Activated naive CD8-positive, alpha-beta T cell (primary cell): Measurements from ENCODE around the gene ORM1.

Experiments used
- H3K27ac Mint-ChIP-seq: one replicate; pipeline ENCODE4 v1.8.0; 2021; ENCODE audit warnings: mixed read lengths
- H3K27me3 Mint-ChIP-seq: one replicate; pipeline ENCODE4 v1.8.0; 2021; ENCODE audit warnings: mixed read lengths
- H3K36me3 Mint-ChIP-seq: one replicate; pipeline ENCODE4 v1.8.0; 2021; ENCODE audit warnings: mixed read lengths
- H3K4me1 Mint-ChIP-seq: one replicate; pipeline ENCODE4 v1.8.0; 2021; ENCODE audit warnings: low read depth, mixed read lengths
- H3K4me3 Mint-ChIP-seq: one replicate; pipeline ENCODE4 v1.8.0; 2021; ENCODE audit warnings: mild to moderate bottlenecking, mixed read lengths
- H3K9me3 Mint-ChIP-seq: one replicate; pipeline ENCODE4 v1.8.0; 2021; ENCODE audit warnings: low read depth, mixed read lengths

ORM1 gene

GRCh38 chr9:114336699-114337395 is 13.9 kb downstream of the ORM1 start:
- peaks cover 16% of the 10 kb centered on the region for H3K4me1 Mint-ChIP-seq
- H3K4me3 Mint-ChIP-seq, result no peak overlapping the region
- peak overlapping the region; percentile 70 for H3K27ac Mint-ChIP-seq
- peaks cover 12% of the 10 kb centered on the region for H3K36me3 Mint-ChIP-seq
- no peaks in the 10 kb centered on the region for H3K9me3 Mint-ChIP-seq
- no peaks in the 10 kb centered on the region for H3K27me3 Mint-ChIP-seq

- Mint-ChIP-seq H3K27me3 (no peaks in the 10 kb centered on the region), H3K9me3 (no peaks in the 10 kb centered on the region), H3K4me1 (peaks cover 19% of the 10 kb centered on the region), H3K36me3 (peaks cover 12% of the 10 kb centered on the region), H3K4me3 (no peak overlapping the region), H3K27ac (no peak overlapping the region)
Measured at GRCh38 chr9:114338187-114338586, 15.3 kb downstream of the ORM1 start.

- Mint-ChIP-seq H3K9me3 (no peaks in the 10 kb centered on the region), H3K4me1 (peaks cover 20% of the 10 kb centered on the region), H3K4me3 (no peak overlapping the region), H3K27me3 (no peaks in the 10 kb centered on the region), H3K27ac (no peak overlapping the region), H3K36me3 (peaks cover 13% of the 10 kb centered on the region)
Measured at GRCh38 chr9:114339130-114339908, 16.4 kb downstream of the ORM1 start.

- Mint-ChIP-seq H3K27ac (peak overlapping the region; percentile 88), H3K4me1 (peaks cover 18% of the 10 kb centered on the region), H3K9me3 (no peaks in the 10 kb centered on the region), H3K4me3 (no peak overlapping the region), H3K27me3 (no peaks in the 10 kb centered on the region), H3K36me3 (peaks cover 11% of the 10 kb centered on the region)
Measured at GRCh38 chr9:114341152-114341830, 18.4 kb downstream of the ORM1 start.

- Mint-ChIP-seq H3K9me3 (no peaks in the 10 kb centered on the region), H3K27me3 (no peaks in the 10 kb centered on the region), H3K36me3 (peaks cover 14% of the 10 kb centered on the region), H3K4me3 (no peak overlapping the region), H3K27ac (peak overlapping the region; percentile 88), H3K4me1 (peaks cover 23% of the 10 kb centered on the region)
Measured at GRCh38 chr9:114341991-114342390, 19.1 kb downstream of the ORM1 start.

GRCh38 chr9:114342755-114343440 is 20.0 kb downstream of the ORM1 start:
- Mint-ChIP-seq H3K4me3 (no peak overlapping the region), H3K4me1 (peaks cover 24% of the 10 kb centered on the region), H3K9me3 (no peaks in the 10 kb centered on the region), H3K27me3 (no peaks in the 10 kb centered on the region), H3K36me3 (peaks cover 12% of the 10 kb centered on the region), H3K27ac (peak overlapping the region; percentile 65)

- Mint-ChIP-seq H3K4me1 (peaks cover 29% of the 10 kb centered on the region), H3K9me3 (no peaks in the 10 kb centered on the region), H3K27ac (peak overlapping the region; percentile 65), H3K36me3 (peaks cover 10% of the 10 kb centered on the region), H3K4me3 (no peak overlapping the region), H3K27me3 (no peaks in the 10 kb centered on the region)
Measured at GRCh38 chr9:114343471-114344187, 20.7 kb downstream of the ORM1 start.

GRCh38 chr9:114344188-114344566 is 21.3 kb downstream of the ORM1 start:
- Mint-ChIP-seq H3K4me3 (no peak overlapping the region), H3K27ac (peak overlapping the region; percentile 65), H3K36me3 (peaks cover 9% of the 10 kb centered on the region), H3K27me3 (no peaks in the 10 kb centered on the region), H3K9me3 (no peaks in the 10 kb centered on the region), H3K4me1 (peaks cover 31% of the 10 kb centered on the region)

- Mint-ChIP-seq H3K4me1 (peaks cover 36% of the 10 kb centered on the region), H3K36me3 (peaks cover 14% of the 10 kb centered on the region), H3K27ac (peak overlapping the region; percentile 65), H3K9me3 (no peaks in the 10 kb centered on the region), H3K4me3 (no peak overlapping the region), H3K27me3 (no peaks in the 10 kb centered on the region)
Measured at GRCh38 chr9:114344692-114345091, 21.8 kb downstream of the ORM1 start.

GRCh38 chr9:114345493-114346065 is 22.7 kb downstream of the ORM1 start:
- H3K4me1 Mint-ChIP-seq, result peaks cover 42% of the 10 kb centered on the region
- no peaks in the 10 kb centered on the region for H3K9me3 Mint-ChIP-seq
- peak overlapping the region; percentile 58 for H3K27ac Mint-ChIP-seq
- no peak overlapping the region for H3K4me3 Mint-ChIP-seq
- peaks cover 18% of the 10 kb centered on the region for H3K36me3 Mint-ChIP-seq
- no peaks in the 10 kb centered on the region for H3K27me3 Mint-ChIP-seq

GRCh38 chr9:114346146-114346545 is 23.2 kb downstream of the ORM1 start:
- Mint-ChIP-seq H3K4me1 (peaks cover 47% of the 10 kb centered on the region), H3K27me3 (no peaks in the 10 kb centered on the region), H3K9me3 (no peaks in the 10 kb centered on the region), H3K36me3 (peaks cover 20% of the 10 kb centered on the region), H3K4me3 (no peak overlapping the region), H3K27ac (peak overlapping the region; percentile 79)

GRCh38 chr9:114347675-114348074 is 24.8 kb downstream of the ORM1 start:
- no peaks in the 10 kb centered on the region for H3K9me3 Mint-ChIP-seq
- H3K4me1 Mint-ChIP-seq, result peaks cover 52% of the 10 kb centered on the region
- peak overlapping the region; percentile 98 for H3K27ac Mint-ChIP-seq
- no peaks in the 10 kb centered on the region for H3K27me3 Mint-ChIP-seq
- no peak overlapping the region for H3K4me3 Mint-ChIP-seq
- H3K36me3 Mint-ChIP-seq, result peaks cover 17% of the 10 kb centered on the region

GRCh38 chr9:114348261-114348905 is 25.5 kb downstream of the ORM1 start:
- Mint-ChIP-seq H3K27ac (peak overlapping the region; percentile 98), H3K4me3 (peak overlapping the region; percentile 75), H3K9me3 (no peaks in the 10 kb centered on the region), H3K4me1 (peaks cover 53% of the 10 kb centered on the region), H3K27me3 (no peaks in the 10 kb centered on the region), H3K36me3 (peaks cover 17% of the 10 kb centered on the region)
